ELF-1 (cell line): ENCODE data around the gene CCT2.
A peak's percentile ranks its signal among the peaks of the same experiment; 100 is the strongest.

Source experiments
- DNase-seq: peaks from one replicate; pipeline ENCODE4 v3.0.0-alpha.2; 2016; ENCODE audit warnings: low read depth, low spot score

CCT2 gene

GRCh38 chr12:69585189-69586062, at the start of gene CCT2:
Gene CCT2 (plus strand): TSS chr12:69585459. CDS start chr12:69585522, 63 bp downstream.
- DNase-seq, result peak; percentile 98

DNA sequence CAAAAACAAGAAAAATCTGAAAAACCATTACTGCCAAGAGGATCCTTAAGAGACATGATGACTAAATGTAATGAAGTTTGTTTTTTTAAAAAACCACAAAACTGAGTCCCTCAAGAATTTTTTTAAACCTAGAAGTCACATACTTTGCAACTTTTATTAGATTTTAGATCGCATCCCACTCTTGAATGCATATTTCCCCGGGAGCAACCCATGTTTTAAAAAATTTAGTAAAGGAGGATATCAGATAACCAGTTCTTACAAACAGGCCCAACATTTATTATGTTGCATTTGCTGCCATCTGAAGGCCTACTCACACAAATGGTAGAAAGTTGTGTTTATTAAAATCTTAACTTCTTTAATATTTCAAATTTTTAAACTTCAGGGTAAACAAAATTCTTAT, 44.3 kb upstream of the CCT2 start:
- no peak for DNase-seq

GRCh38 chr12:69544087-69544486, 41.2 kb upstream of the CCT2 start:
- DNase-seq, result no peak

DNA sequence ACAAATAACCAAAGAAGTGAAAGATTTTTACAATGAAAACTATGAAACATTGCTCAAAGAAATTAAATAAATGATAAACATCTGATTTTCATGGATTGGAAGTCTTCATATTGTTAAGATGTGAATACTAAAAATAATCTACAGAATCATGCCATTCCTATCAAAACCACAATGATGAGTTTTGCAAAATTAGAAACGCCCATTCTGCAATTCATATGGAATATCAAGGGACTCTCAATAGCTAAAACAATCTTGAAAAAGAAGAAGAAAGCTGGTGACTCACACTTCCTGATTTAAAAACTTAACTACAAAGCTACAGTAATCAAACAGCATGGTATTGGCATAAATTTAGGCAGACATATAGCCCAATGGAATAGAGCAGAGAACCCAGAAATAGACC, 40.2 kb upstream of the CCT2 start:
- DNase-seq, result no peak

DNA sequence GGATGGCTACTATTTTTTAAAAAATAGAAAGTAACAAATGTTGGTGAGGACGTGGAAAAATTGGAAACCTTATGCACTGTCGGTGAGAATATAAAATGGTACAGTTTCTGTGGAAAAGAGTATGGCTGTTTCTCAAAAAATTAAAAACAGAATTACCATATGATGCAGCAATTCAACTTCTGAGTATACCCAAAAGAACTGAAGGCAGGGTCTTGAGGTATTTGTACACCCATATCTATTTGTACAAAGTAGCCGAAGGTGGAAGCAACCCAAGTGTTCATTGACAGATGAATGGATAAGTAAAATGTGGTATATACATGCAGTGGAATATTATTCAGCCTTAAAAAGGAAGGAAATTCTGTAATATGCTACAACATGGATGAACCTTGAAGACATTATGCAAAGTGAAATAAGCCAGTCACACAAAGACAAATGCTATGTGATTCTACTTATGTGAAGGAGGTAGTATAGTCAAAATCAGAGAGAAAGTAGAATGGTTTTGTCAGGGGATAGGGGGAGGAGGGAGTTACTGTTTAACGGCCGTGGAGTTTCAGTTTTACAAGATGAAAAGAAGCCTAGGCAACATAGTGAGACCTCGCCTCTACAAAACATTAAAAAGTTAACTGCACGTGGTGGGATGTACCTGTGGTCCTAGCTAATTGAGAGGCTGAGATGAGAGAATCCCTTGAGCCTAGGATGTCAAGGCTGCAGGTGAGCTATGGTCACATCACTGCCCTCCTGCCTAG, 38.4 kb upstream of the CCT2 start:
- DNase-seq, result no peak

GRCh38 chr12:69548687-69549086, 36.6 kb upstream of the CCT2 start:
- no peak for DNase-seq

DNA sequence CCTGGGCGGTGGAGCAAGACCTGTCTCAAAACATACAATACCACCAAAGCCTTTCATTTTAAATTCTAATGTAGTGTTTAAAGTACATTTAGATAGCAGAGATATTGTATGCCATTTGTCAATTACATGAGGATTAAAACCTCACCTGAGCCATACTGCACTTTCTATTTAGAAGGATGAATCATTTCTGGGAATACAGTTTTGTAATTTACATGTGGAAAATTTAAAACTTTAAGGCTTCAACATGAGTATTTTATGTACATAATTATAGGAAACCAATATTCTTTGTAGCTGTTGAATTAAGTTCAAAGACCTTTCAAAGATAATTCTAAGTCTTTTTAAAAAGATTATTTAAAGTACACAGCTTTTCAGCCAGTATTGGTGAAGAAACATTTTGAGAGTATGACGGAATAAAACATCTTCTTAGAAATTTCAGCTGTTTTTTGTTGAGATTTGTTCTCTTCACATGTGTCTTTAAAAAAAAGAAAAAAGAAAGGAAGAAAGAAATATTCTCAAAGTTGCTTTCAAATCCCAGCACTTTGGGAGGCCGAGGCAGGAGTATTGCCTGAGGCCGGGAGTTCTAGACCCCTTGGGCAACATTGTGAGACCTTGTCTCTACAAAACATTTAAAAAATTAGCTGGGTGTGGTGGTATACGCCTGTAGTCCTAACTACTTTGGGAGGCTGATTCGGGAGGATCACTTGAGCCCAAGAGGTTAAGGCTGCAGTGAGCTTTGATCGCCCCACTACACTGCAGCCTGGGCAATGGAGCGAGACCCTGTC, 34.5 kb upstream of the CCT2 start:
- DNase-seq, result no peak

GRCh38 chr12:69553628-69554248, 31.5 kb upstream of the CCT2 start:
- DNase-seq, result no peak

DNA sequence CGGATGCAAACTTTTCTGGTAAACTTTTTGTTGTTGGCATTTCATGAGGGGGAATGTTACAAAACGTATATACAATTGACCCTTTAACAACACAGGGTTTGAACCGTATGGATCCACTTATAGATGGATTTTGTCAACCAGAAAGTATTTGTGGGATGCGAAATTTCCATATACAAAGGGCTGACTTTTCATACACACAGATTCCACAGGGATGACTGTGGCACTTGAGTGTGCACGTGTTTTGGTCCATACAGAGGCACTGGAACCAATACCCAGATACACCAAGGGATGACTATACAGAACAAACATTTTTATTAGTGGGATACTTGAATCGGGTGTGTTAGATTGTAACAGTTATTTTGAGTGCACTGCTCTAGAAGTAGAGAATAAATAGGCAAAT, 29.8 kb upstream of the CCT2 start:
- DNase-seq, result no peak

GRCh38 chr12:69556383-69556782, 28.9 kb upstream of the CCT2 start:
- no peak for DNase-seq

DNA sequence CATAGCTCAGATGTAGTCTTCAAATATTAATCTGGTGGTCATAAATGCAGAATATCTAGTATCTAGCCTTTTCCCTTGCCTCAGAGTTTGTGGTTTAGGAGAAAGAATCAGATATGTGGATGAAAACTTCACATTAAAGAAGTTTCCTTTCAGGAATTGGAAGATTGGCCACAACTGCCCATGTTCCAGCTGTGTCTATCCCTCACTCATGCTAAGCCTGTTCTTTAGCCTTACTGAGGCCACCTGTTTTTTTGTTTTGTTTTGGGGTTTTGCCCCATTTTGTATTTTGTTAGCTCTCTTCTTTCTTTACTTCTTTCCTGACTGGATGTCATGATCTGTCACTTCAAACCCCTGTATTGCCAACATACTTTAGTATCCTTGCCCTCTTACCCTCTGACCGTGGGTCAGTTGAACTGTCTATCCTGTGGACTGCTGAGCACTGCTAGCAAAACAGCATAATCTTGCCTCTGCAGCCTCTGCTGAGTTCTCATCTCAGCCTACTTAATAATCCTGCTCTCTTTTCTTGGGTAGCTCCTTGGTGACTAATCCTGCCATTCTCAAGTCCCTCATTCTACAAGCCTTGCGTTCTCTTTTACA, 22.0 kb upstream of the CCT2 start:
- no peak for DNase-seq

- no peak for DNase-seq
These were observed 18.7 kb upstream of the CCT2 start for GRCh38 chr12:69566603-69567002.

GRCh38 chr12:69569236-69569635, 16.0 kb upstream of the CCT2 start:
- no peak for DNase-seq

- DNase-seq, result no peak
These were observed 15.2 kb upstream of the CCT2 start for GRCh38 chr12:69570000-69570516.

- peak; percentile 63 for DNase-seq
These were observed 14.5 kb upstream of the CCT2 start for GRCh38 chr12:69570545-69571399.

GRCh38 chr12:69575346-69575745, 9.9 kb upstream of the CCT2 start:
- no peak for DNase-seq

DNA sequence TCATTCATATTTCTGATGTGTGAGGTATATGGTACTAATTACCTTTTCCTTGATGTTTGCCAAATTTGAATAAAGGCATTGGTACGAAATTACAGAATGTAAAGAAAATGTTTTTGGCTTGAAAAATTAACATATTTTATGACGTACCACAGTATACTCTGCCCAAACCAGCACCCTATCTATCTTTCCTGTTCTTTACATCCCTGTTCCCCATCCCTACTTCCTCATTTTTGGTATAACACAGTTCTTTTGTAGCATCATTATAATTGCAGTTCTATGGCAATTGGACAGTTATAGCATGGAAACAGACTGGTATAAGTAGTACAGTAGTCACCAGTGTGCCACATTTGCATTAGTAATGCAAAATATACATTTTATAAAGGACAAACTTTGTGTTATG, 7.0 kb upstream of the CCT2 start:
- no peak for DNase-seq

GRCh38 chr12:69579029-69579428, 6.2 kb upstream of the CCT2 start:
- no peak for DNase-seq

DNA sequence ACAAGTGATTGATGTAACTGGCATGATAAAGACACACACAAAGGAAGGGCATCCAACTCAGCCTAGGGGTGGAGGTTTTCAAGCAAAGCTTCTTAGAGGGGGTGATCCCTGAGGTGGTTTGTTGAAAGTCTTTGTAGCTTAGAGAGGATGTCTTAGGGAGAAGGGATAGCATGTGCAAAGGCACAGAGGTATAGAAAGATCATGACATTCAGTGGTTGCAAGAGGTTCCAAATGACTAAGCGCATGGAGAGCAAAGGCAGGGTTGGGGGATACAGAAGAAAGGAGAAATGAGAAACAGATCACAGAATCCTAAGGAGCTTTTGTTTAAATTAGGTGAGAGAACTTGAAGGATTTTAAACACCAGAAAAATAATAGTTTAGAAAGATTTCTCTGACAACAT, 5.2 kb upstream of the CCT2 start:
- peak; percentile 20 for DNase-seq

DNA sequence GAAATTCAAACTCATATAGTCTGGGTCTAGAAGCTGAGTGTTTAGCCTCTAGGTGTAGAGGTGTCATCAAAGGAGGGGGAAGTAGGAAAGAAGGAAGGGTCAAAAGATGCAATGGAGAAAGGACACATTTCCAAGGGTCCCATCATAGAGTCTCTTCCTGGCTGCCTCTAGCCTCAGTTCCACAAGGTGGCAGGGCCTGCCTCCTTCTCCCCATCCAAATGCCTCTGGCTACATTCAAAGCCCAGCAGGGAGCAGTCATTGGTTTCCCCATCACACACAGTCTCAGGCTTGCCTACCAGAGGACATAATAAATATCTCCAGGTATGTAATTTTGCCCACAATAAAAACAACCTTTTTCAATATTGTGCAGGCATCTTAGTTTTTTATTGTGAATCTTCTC, 2.1 kb upstream of the CCT2 start:
- peak; percentile 73 for DNase-seq
